ENCODE measurements around the gene CHD6.

CHD6 gene

DNA sequence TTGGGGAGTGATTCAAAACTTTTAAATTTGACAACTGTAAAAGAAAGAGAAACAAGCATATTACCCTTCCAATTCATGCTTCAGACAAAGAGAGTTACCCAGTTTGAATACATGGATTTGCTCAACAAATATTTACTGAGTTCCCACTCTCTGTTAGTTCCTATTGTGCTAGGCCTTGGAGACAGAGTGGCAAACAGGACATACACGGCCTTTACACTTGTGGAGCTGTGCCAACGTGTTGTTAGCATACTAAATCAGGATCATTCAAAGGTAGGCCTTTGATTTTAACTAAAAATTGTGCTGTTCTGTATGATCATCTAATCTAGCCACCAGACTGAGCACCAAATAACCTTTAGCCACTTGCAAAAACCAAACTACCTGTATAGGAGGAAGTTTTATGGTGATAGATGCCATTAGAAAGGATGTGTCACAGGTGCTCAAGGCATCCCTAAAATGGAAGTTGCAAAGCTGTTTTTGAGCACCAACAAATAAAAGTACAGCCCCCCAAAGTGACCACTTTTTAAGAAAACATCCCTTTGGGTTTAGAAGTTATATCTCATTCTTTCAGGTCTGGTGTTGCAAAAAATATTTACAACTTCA is 84.5 kb downstream of the CHD6 start:
- no peak for ATAC-seq
- TF ChIP-seq ZC3H10 (CRISPR knock-in tag; IDR thresholded peaks at IDR 0.05), result no peak
- TF ChIP-seq, protein P1, sequence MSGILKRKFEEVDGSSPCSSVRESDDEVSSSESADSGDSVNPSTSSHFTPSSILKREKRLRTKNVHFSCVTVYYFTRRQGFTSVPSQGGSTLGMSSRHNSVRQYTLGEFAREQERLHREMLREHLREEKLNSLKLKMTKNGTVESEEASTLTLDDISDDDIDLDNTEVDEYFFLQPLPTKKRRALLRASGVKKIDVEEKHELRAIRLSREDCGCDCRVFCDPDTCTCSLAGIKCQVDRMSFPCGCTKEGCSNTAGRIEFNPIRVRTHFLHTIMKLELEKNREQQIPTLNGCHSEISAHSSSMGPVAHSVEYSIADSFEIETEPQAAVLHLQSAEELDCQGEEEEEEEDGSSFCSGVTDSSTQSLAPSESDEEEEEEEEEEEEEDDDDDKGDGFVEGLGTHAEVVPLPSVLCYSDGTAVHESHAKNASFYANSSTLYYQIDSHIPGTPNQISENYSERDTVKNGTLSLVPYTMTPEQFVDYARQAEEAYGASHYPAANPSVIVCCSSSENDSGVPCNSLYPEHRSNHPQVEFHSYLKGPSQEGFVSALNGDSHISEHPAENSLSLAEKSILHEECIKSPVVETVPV (CRISPR knock-in tag; IDR thresholded peaks at IDR 0.05), result no peak
- TF ChIP-seq OSR1 (CRISPR knock-in tag; IDR thresholded peaks at IDR 0.05), result no peak
- TF ChIP-seq, protein P2, sequence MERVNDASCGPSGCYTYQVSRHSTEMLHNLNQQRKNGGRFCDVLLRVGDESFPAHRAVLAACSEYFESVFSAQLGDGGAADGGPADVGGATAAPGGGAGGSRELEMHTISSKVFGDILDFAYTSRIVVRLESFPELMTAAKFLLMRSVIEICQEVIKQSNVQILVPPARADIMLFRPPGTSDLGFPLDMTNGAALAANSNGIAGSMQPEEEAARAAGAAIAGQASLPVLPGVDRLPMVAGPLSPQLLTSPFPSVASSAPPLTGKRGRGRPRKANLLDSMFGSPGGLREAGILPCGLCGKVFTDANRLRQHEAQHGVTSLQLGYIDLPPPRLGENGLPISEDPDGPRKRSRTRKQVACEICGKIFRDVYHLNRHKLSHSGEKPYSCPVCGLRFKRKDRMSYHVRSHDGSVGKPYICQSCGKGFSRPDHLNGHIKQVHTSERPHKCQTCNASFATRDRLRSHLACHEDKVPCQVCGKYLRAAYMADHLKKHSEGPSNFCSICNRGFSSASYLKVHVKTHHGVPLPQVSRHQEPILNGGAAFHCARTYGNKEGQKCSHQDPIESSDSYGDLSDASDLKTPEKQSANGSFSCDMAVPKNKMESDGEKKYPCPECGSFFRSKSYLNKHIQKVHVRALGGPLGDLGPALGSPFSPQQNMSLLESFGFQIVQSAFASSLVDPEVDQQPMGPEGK (CRISPR knock-in tag; IDR thresholded peaks at IDR 0.05; ENCODE audit: borderline replicate concordance), result no peak
- no peak for TF ChIP-seq TOX (CRISPR knock-in tag; IDR thresholded peaks at IDR 0.05; ENCODE audit: borderline replicate concordance)
- TF ChIP-seq, protein P3, sequence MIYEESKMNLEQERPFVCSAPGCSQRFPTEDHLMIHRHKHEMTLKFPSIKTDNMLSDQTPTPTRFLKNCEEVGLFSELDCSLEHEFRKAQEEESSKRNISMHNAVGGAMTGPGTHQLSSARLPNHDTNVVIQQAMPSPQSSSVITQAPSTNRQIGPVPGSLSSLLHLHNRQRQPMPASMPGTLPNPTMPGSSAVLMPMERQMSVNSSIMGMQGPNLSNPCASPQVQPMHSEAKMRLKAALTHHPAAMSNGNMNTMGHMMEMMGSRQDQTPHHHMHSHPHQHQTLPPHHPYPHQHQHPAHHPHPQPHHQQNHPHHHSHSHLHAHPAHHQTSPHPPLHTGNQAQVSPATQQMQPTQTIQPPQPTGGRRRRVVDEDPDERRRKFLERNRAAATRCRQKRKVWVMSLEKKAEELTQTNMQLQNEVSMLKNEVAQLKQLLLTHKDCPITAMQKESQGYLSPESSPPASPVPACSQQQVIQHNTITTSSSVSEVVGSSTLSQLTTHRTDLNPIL (CRISPR knock-in tag; IDR thresholded peaks at IDR 0.05; ENCODE audit: low read depth), result no peak
- TF ChIP-seq ZNF70 (CRISPR knock-in tag; IDR thresholded peaks at IDR 0.05), result no peak
- TF ChIP-seq ISL1 (CRISPR knock-in tag; IDR thresholded peaks at IDR 0.05), result no peak
- no peak for TF ChIP-seq ESRRG (CRISPR knock-in tag; IDR thresholded peaks at IDR 0.05)
- TF ChIP-seq TCF4 (CRISPR knock-in tag; IDR thresholded peaks at IDR 0.05; ENCODE audit: borderline replicate concordance), result no peak
- TF ChIP-seq PPARA (CRISPR knock-in tag; IDR thresholded peaks at IDR 0.05; ENCODE audit: borderline replicate concordance), result no peak
- no peak for TF ChIP-seq BACH2 (CRISPR knock-in tag; IDR thresholded peaks at IDR 0.05; ENCODE audit: borderline replicate concordance)
- no peak for TF ChIP-seq ZFP3 (CRISPR knock-in tag; IDR thresholded peaks at IDR 0.05)

DNA sequence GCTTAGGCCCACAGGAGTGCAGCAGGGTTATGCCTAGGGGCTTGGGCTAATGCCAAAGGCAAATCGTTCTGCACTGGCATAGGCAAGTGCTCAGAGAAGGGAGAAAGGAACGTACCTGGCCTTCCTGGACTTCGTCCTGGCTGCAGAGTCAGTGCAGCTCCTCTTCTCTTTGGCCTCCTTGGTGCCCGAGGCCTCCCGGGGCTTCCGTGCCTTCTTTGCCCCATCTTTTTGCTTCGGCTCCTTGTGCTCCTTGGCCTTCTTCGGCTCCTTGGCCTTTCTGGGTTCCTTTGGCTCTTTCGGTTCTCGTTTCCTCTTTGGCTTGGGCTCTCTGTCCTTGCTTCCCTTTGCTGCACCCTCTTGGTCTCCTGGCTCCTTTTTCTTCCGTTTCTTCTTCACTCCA is 85.2 kb downstream of the CHD6 start:
- TF ChIP-seq ZFP3 (CRISPR knock-in tag; IDR thresholded peaks at IDR 0.05) (no peak), TOX (CRISPR knock-in tag; IDR thresholded peaks at IDR 0.05; ENCODE audit: borderline replicate concordance) (no peak), CSDC2 (CRISPR knock-in tag; IDR thresholded peaks at IDR 0.05) (no peak), ZFP30 (CRISPR knock-in tag; IDR thresholded peaks at IDR 0.05) (no peak), ZNF70 (CRISPR knock-in tag; IDR thresholded peaks at IDR 0.05) (no peak), ZNF565 (CRISPR knock-in tag; conservative IDR thresholded peaks at IDR 0.05; ENCODE audit: low read depth) (no peak), ESRRG (CRISPR knock-in tag; IDR thresholded peaks at IDR 0.05) (no peak), ARNTL (CRISPR knock-in tag; IDR thresholded peaks at IDR 0.05; ENCODE audit: borderline replicate concordance, low read depth) (no peak), SNAI2 (CRISPR knock-in tag; IDR thresholded peaks at IDR 0.05) (no peak)
- TF ChIP-seq, protein P4, sequence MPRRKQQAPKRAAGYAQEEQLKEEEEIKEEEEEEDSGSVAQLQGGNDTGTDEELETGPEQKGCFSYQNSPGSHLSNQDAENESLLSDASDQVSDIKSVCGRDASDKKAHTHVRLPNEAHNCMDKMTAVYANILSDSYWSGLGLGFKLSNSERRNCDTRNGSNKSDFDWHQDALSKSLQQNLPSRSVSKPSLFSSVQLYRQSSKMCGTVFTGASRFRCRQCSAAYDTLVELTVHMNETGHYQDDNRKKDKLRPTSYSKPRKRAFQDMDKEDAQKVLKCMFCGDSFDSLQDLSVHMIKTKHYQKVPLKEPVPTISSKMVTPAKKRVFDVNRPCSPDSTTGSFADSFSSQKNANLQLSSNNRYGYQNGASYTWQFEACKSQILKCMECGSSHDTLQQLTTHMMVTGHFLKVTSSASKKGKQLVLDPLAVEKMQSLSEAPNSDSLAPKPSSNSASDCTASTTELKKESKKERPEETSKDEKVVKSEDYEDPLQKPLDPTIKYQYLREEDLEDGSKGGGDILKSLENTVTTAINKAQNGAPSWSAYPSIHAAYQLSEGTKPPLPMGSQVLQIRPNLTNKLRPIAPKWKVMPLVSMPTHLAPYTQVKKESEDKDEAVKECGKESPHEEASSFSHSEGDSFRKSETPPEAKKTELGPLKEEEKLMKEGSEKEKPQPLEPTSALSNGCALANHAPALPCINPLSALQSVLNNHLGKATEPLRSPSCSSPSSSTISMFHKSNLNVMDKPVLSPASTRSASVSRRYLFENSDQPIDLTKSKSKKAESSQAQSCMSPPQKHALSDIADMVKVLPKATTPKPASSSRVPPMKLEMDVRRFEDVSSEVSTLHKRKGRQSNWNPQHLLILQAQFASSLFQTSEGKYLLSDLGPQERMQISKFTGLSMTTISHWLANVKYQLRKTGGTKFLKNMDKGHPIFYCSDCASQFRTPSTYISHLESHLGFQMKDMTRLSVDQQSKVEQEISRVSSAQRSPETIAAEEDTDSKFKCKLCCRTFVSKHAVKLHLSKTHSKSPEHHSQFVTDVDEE (CRISPR knock-in tag; IDR thresholded peaks at IDR 0.05), result no peak
- TF ChIP-seq, protein P5, sequence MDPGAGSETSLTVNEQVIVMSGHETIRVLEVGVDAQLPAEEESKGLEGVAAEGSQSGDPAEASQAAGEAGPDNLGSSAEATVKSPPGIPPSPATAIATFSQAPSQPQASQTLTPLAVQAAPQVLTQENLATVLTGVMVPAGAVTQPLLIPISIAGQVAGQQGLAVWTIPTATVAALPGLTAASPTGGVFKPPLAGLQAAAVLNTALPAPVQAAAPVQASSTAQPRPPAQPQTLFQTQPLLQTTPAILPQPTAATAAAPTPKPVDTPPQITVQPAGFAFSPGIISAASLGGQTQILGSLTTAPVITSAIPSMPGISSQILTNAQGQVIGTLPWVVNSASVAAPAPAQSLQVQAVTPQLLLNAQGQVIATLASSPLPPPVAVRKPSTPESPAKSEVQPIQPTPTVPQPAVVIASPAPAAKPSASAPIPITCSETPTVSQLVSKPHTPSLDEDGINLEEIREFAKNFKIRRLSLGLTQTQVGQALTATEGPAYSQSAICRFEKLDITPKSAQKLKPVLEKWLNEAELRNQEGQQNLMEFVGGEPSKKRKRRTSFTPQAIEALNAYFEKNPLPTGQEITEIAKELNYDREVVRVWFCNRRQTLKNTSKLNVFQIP (CRISPR knock-in tag; IDR thresholded peaks at IDR 0.05; ENCODE audit: borderline replicate concordance, low read depth), result no peak
- TF ChIP-seq, protein P2 (CRISPR knock-in tag; IDR thresholded peaks at IDR 0.05; ENCODE audit: borderline replicate concordance), result no peak
- no peak for ATAC-seq
